ENCODE data around the gene TRPC4AP. TPM values are rescaled to one million over a fixed set of nuclear protein-coding genes. Genes with fewer than 3 reads are reported as not detected.
A peak's percentile ranks its signal among the peaks of the same experiment; 100 is the strongest.

Gene TRPC4AP, protein sequence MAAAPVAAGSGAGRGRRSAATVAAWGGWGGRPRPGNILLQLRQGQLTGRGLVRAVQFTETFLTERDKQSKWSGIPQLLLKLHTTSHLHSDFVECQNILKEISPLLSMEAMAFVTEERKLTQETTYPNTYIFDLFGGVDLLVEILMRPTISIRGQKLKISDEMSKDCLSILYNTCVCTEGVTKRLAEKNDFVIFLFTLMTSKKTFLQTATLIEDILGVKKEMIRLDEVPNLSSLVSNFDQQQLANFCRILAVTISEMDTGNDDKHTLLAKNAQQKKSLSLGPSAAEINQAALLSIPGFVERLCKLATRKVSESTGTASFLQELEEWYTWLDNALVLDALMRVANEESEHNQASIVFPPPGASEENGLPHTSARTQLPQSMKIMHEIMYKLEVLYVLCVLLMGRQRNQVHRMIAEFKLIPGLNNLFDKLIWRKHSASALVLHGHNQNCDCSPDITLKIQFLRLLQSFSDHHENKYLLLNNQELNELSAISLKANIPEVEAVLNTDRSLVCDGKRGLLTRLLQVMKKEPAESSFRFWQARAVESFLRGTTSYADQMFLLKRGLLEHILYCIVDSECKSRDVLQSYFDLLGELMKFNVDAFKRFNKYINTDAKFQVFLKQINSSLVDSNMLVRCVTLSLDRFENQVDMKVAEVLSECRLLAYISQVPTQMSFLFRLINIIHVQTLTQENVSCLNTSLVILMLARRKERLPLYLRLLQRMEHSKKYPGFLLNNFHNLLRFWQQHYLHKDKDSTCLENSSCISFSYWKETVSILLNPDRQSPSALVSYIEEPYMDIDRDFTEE
- 100 to 1,000 TPM in 2 of 6 donors, 10 to 100 TPM in 4; 64.3 to 118 (median 80.5) TPM for total RNA-seq

DNA sequence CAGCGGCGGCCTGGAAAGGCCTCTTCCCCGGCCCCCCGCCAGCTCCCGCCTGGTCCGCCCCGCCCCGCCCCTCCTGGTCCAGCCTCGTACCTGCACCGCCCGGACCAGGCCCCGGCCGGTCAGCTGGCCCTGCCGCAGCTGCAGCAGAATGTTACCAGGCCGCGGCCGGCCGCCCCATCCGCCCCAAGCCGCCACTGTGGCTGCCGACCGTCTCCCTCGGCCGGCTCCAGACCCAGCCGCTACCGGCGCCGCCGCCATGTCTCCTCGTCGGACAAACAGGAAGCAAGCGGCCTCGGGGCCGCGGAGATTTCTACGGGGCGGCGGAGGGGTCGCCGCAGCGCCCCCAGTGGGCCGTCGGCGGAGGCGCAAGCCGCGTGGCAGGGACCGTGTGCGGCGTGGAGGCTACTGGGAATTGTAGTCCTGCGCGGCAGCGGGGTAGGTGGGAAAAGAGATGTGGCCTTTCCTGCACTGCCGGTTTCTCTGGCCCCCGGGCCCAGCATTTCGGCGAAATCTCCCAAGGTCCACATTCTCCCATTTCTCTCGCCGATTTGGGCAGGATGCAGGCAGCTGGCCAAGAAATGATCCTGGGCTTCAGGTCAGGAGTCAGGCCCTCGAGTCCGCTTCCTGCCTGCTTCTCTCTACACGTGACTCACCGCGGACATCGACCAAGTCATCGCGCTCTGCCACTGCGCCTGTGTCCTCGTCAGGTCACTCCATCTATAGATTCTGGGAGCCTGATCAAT lies at the start of gene TRPC4AP:
TRPC4AP (minus strand) TSS at position 284 of the 743 bp plus-strand sequence; CDS start at position 258, 26 bp downstream.
- WGBS, 2 donors = 0 to 10% methylated on average over 2 to 29 of the region's 69 CpGs
- peak within 1 kb of the TSS; percentile 94 to 99 (median 97) for H3K27ac ChIP-seq
- no peaks in the 10 kb centered on the region for H3K9me3 ChIP-seq
- H3K27me3 ChIP-seq = no peaks in the 10 kb centered on the region
- H3K4me1 ChIP-seq = peaks cover 37 to 57% (median 44%) of the 10 kb centered on the region in 4 donors
- TF ChIP-seq POLR2A (IDR thresholded peaks at IDR 0.05) = peak; percentile 20 to 91 (median 68)
- TF ChIP-seq EP300 (IDR thresholded peaks at IDR 0.05) = peak in 1 of 4 donors; percentile 39
- TF ChIP-seq POLR2AphosphoS5 (IDR thresholded peaks at IDR 0.05) = peak; percentile 87 to 91
- TF ChIP-seq, protein P1, sequence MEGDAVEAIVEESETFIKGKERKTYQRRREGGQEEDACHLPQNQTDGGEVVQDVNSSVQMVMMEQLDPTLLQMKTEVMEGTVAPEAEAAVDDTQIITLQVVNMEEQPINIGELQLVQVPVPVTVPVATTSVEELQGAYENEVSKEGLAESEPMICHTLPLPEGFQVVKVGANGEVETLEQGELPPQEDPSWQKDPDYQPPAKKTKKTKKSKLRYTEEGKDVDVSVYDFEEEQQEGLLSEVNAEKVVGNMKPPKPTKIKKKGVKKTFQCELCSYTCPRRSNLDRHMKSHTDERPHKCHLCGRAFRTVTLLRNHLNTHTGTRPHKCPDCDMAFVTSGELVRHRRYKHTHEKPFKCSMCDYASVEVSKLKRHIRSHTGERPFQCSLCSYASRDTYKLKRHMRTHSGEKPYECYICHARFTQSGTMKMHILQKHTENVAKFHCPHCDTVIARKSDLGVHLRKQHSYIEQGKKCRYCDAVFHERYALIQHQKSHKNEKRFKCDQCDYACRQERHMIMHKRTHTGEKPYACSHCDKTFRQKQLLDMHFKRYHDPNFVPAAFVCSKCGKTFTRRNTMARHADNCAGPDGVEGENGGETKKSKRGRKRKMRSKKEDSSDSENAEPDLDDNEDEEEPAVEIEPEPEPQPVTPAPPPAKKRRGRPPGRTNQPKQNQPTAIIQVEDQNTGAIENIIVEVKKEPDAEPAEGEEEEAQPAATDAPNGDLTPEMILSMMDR (IDR thresholded peaks at IDR 0.05) = peak; percentile 98 to 99 (median 99)
- peak within 1 kb of the TSS; percentile 92 to 96 (median 94) for H3K4me3 ChIP-seq
- ATAC-seq (ENCODE audit: low FRiP score in 2 of 2) (peak; percentile 98), DNase-seq (peak; percentile 92 to 97)
- peaks cover 0 to 10% (median 5%) of the 10 kb centered on the region in 4 donors for H3K36me3 ChIP-seq

DNA sequence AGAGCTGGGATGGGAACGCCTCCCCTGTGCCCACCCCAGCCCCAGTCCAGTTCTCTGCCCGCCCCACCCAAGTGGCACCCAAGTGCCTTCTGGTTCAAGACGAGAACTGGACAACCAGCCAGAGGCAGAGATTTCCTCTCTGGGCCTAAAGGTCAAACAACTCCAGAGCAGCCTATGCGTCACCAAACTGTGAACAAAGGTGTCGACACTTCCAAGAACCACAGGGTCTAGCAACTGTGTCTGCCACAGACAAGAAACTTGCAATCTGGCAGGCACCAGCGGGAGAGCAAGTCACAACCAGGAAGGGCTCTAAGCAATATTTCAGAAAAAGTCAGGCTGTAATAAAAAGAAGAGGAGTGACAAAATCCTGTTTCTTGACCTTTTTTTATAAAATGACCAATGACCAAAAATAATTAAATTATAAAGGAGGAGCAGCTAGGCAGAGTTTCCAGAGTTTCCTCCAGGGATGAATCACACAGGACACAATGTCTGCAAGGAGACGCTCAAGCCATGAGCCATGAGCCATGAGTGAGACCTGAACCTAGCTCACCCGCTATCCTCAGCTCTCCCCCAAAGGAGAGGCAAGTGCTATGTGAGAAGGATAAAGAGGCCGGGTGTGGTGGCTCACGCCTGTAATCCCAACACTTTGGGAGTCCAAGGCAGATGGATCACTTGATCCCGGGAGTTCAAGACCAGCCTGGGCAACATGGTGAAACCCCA lies 43.4 kb upstream of the TRPC4AP start:
- 87% methylated on average over 10 to 11 of the region's 11 CpGs for WGBS, 2 donors
- Histone ChIP-seq H3K27me3 (no peaks in the 10 kb centered on the region), H3K4me1 (no peaks in the 10 kb centered on the region), H3K9me3 (no peaks in the 10 kb centered on the region), H3K36me3 (peaks cover 31 to 97% (median 73%) of the 10 kb centered on the region in 4 donors), H3K27ac (peak overlapping the region in 2 of 4 donors; percentile 16 to 27), H3K4me3 (no peak overlapping the region)
- DNase-seq = peak in 1 of 2 donors; percentile 34
- TF ChIP-seq, protein P1 (IDR thresholded peaks at IDR 0.05) = no peak
- peak in 1 of 4 donors; percentile 23 for TF ChIP-seq POLR2A (IDR thresholded peaks at IDR 0.05)
- peak in 1 of 2 donors; percentile 68 for ATAC-seq (ENCODE audit: low FRiP score in 2 of 2)

DNA sequence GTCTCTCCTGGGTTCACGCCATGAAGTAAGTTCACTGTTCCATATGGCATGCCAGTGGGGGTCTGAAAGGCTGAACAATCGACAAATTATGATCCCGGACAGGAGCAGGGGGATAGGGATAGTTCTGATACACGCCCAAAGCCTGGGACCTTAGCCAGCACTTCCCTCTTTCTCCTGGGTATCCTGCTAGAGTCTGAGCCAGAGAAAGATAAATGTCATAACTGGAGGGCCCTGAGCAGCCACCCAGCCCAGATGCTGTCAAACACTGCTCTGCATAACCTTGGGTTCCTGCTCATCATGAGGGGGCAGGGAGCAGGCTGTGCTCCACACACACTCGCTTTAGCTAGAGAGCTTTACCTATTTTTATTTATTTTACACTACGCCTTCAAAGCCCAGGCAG lies 42.3 kb upstream of the TRPC4AP start:
- DNase-seq = no peak
- Histone ChIP-seq H3K27ac (peak overlapping the region in 2 of 4 donors; percentile 0 to 40), H3K27me3 (no peaks in the 10 kb centered on the region), H3K4me1 (no peaks in the 10 kb centered on the region), H3K9me3 (no peaks in the 10 kb centered on the region), H3K36me3 (peaks cover 39 to 97% (median 75%) of the 10 kb centered on the region in 4 donors), H3K4me3 (no peak overlapping the region)
- 87 to 92% methylated on average over 5 to 6 of the region's 6 CpGs for WGBS, 2 donors
- no peak for TF ChIP-seq EP300 (IDR thresholded peaks at IDR 0.05)
- TF ChIP-seq, protein P1 (IDR thresholded peaks at IDR 0.05) = no peak
- ATAC-seq (ENCODE audit: low FRiP score in 2 of 2) = peak in 1 of 2 donors; percentile 45

DNA sequence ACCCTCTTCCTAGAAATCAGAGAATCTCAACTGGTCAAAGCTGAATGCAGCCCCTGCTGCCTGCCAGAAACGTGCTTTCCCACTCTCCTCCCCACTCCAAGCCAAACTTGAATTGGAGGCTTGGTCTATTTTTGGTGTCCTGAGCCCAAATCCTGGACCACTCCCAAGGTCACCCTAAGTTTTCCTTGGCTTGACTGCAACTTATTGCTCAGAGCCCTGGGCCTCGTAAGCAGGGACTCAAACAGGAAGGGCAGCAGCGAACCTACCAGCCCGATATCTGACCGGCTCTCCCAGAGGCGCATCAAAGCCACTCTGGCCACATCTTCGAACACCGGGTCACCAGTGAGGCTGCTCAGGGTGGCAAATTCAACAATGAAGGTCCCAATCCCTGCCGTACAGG lies 41.9 kb upstream of the TRPC4AP start:
- Histone ChIP-seq H3K4me1 (no peaks in the 10 kb centered on the region), H3K27ac (peak overlapping the region in 2 of 4 donors; percentile 0 to 40), H3K36me3 (peaks cover 39 to 96% (median 73%) of the 10 kb centered on the region in 4 donors), H3K4me3 (no peak overlapping the region), H3K27me3 (no peaks in the 10 kb centered on the region), H3K9me3 (no peaks in the 10 kb centered on the region)
- DNase-seq (no peak), ATAC-seq (ENCODE audit: low FRiP score in 2 of 2) (no peak)
- TF ChIP-seq EP300 (IDR thresholded peaks at IDR 0.05) (no peak), POLR2A (IDR thresholded peaks at IDR 0.05) (no peak), POLR2AphosphoS5 (IDR thresholded peaks at IDR 0.05) (no peak)
- TF ChIP-seq, protein P1 (IDR thresholded peaks at IDR 0.05) = no peak
- 75 to 94% methylated on average over 2 to 9 of the region's 9 CpGs for WGBS, 2 donors

Measured in upper lobe of left lung (tissue), 6 donors.